Measurements from ENCODE around the gene ATF2.
A peak's percentile ranks its signal among the peaks of the same experiment; 100 is the strongest.
"Not testable (repeated sequence)": the region's sequence is repeated elsewhere in the genome, so short reads cannot be mapped to it uniquely, and the experiment has no call there.

The ATF2 gene

DNA sequence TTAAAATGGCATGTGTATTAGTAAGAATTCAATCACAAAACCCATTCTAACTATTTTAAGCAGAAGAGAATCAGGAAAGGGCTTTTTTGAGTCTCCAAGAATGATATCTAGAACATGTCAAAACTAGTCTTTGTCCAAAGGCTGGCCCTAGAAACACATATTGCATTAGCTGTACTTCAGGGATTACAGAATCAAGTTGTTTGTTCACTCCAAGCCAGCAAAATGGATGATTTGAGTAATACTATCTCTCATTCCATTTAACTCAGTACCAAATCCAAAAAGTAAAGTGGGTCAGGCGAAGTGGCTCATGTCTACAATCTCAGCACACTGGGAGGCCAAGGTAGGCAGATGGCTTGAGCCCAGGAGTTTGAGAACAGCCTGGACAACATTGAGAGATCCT is 41.3 kb downstream of the ATF2 start:
- no peaks in the 10 kb centered on the region for H3K9me3 ChIP-seq
- TF ChIP-seq, protein P1, sequence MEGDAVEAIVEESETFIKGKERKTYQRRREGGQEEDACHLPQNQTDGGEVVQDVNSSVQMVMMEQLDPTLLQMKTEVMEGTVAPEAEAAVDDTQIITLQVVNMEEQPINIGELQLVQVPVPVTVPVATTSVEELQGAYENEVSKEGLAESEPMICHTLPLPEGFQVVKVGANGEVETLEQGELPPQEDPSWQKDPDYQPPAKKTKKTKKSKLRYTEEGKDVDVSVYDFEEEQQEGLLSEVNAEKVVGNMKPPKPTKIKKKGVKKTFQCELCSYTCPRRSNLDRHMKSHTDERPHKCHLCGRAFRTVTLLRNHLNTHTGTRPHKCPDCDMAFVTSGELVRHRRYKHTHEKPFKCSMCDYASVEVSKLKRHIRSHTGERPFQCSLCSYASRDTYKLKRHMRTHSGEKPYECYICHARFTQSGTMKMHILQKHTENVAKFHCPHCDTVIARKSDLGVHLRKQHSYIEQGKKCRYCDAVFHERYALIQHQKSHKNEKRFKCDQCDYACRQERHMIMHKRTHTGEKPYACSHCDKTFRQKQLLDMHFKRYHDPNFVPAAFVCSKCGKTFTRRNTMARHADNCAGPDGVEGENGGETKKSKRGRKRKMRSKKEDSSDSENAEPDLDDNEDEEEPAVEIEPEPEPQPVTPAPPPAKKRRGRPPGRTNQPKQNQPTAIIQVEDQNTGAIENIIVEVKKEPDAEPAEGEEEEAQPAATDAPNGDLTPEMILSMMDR (IDR thresholded peaks at IDR 0.05), result no peak
- H3K4me3 ChIP-seq (ENCODE audit: low read depth in 1 of 2, low read length in 1 of 2), result no peak overlapping the region
- no peaks in the 10 kb centered on the region for H3K27me3 ChIP-seq
- peaks cover 25% of the 10 kb centered on the region for H3K36me3 ChIP-seq
- H3K27ac ChIP-seq, result no peak overlapping the region
- no peaks in the 10 kb centered on the region for H3K4me1 ChIP-seq (ENCODE audit: control insufficient read depth in 1 of 2, insufficient read depth in 1 of 2, low read depth in 1 of 2, low read length in 1 of 2)

GRCh38 chr2:175123254-175123653 is 44.7 kb downstream of the ATF2 start:
- Histone ChIP-seq H3K9me3 (no peaks in the 10 kb centered on the region), H3K27me3 (no peaks in the 10 kb centered on the region), H3K4me1 (ENCODE audit: control insufficient read depth in 1 of 2, insufficient read depth in 1 of 2, low read depth in 1 of 2, low read length in 1 of 2) (no peaks in the 10 kb centered on the region), H3K4me3 (ENCODE audit: low read depth in 1 of 2, low read length in 1 of 2) (no peak overlapping the region), H3K27ac (no peak overlapping the region), H3K36me3 (peaks cover 14% of the 10 kb centered on the region)
- TF ChIP-seq, protein P1 (IDR thresholded peaks at IDR 0.05), result no peak

GRCh38 chr2:175111200-175111657 is 56.8 kb downstream of the ATF2 start:
- H3K4me3 ChIP-seq (ENCODE audit: low read depth in 1 of 2, low read length in 1 of 2), result no peak overlapping the region
- H3K36me3 ChIP-seq, result peaks cover 78% of the 10 kb centered on the region
- H3K9me3 ChIP-seq, result no peaks in the 10 kb centered on the region
- H3K4me1 ChIP-seq (ENCODE audit: control insufficient read depth in 1 of 2, insufficient read depth in 1 of 2, low read depth in 1 of 2, low read length in 1 of 2), result no peaks in the 10 kb centered on the region
- no peak overlapping the region for H3K27ac ChIP-seq
- no peaks in the 10 kb centered on the region for H3K27me3 ChIP-seq
- TF ChIP-seq, protein P1 (IDR thresholded peaks at IDR 0.05), result peak; percentile 73

DNA sequence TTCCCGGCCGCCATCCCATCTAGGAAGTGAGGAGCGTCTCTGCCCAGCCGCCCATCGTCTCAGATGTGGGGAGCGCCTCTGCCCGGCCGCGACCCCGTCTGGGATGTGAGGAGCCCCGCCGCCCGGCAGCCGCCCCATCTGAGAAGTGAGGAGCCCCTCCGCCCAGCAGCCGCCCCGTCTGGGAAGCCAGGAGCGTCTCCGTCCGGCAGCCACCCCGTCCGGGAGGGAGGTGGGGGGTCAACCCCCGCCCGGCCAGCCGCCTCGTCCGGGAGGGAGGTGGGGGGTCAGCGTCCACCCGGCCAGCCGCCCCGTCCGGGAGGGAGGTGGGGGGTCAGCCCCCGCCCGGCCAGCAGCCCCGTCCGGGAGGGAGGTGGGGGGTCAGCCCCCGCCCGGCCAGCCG is 59.9 kb downstream of the ATF2 start:
- H3K36me3 ChIP-seq, result peaks cover 62% of the 10 kb centered on the region
- not testable (repeated sequence) for H3K27me3 ChIP-seq; H3K27ac ChIP-seq; H3K4me3 ChIP-seq (ENCODE audit: low read depth in 1 of 2, low read length in 1 of 2); H3K9me3 ChIP-seq; H3K4me1 ChIP-seq (ENCODE audit: control insufficient read depth in 1 of 2, insufficient read depth in 1 of 2, low read depth in 1 of 2, low read length in 1 of 2)

GRCh38 chr2:175107146-175107545 is 60.9 kb downstream of the ATF2 start:
- H3K4me1 ChIP-seq (ENCODE audit: control insufficient read depth in 1 of 2, insufficient read depth in 1 of 2, low read depth in 1 of 2, low read length in 1 of 2), result no peaks in the 10 kb centered on the region
- H3K9me3 ChIP-seq, result no peaks in the 10 kb centered on the region
- H3K4me3 ChIP-seq (ENCODE audit: low read depth in 1 of 2, low read length in 1 of 2), result no peak overlapping the region
- no peaks in the 10 kb centered on the region for H3K27me3 ChIP-seq
- TF ChIP-seq, protein P1 (IDR thresholded peaks at IDR 0.05), result no peak
- H3K36me3 ChIP-seq, result peaks cover 56% of the 10 kb centered on the region
- H3K27ac ChIP-seq, result no peak overlapping the region

DNA sequence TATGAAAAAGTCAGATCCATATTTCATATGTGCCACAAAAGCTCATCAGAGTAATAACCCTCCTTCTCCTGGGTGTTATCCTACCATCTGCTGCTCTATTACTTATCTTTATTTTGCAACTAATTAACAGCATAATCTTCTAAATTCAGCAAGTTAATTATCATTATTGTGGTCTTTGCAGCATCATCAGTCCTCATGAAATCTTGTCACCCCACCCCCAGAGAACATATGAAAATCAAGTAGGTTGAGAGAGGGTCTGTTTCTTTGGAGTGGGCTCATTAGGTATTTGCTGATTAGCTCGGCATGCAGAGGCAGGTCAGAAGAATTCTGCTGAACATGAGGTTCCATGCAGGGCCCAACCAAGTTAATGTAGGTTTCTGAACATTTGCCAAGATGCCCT is 64.8 kb downstream of the ATF2 start:
- no peaks in the 10 kb centered on the region for H3K27me3 ChIP-seq
- no peaks in the 10 kb centered on the region for H3K4me1 ChIP-seq (ENCODE audit: control insufficient read depth in 1 of 2, insufficient read depth in 1 of 2, low read depth in 1 of 2, low read length in 1 of 2)
- peaks cover 31% of the 10 kb centered on the region for H3K36me3 ChIP-seq
- TF ChIP-seq, protein P1 (IDR thresholded peaks at IDR 0.05), result no peak
- H3K9me3 ChIP-seq, result no peaks in the 10 kb centered on the region
- no peak overlapping the region for H3K27ac ChIP-seq
- H3K4me3 ChIP-seq (ENCODE audit: low read depth in 1 of 2, low read length in 1 of 2), result no peak overlapping the region
